ENCODE measurements around the gene MSRB1.
"Not testable (repeated sequence)": the region's sequence is repeated elsewhere in the genome, so short reads cannot be mapped to it uniquely, and the experiment has no call there.

The MSRB1 gene

DNA sequence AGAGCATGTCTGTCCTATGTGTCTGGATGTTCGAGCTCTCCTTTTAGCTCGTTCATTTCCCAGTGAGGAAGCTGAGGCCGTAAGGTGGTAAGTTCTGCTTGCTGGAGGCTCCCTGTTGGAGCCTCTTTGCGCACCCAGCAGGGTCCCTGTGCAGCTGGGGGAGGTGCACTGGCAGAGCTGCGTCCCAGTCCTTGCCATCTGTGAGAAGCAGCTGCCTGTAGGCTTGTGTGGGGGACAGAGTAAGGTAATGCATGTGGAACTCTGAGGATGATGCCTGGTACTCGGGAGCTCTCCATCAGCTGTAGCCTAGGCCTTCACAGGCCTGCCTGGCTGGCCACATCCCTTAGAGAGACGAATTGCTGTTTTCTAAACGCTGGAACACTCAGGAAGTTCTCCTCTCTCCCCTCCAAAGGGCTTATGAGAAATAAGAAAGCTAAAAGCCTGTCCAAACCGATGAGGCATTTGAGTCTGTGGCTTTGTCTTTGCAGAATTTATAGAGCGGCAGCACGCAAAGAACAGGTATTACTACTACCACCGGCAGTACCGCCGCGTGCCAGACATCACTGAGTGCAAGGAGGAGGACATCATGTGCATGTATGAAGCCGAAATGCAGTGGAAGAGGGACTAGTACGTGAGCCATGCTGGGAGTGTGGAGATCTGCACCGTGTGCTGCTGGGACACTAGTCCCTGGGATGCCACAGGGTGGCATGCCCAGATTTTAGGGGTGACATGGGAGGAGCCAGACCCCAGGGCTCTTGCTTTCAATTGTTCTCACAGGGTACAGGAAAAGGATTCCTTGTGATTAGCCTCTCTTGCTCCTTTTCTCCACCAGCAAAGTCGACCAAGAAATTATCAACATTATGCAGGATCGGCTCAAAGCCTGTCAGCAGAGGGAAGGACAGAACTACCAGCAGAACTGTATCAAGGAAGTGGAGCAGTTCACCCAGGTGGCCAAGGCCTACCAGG is 17.9 kb upstream of the MSRB1 start:
- H3K4me3 ChIP-seq (ENCODE audit: low read depth, low read length), result peak overlapping the region; percentile 83
- TF ChIP-seq, protein P1, sequence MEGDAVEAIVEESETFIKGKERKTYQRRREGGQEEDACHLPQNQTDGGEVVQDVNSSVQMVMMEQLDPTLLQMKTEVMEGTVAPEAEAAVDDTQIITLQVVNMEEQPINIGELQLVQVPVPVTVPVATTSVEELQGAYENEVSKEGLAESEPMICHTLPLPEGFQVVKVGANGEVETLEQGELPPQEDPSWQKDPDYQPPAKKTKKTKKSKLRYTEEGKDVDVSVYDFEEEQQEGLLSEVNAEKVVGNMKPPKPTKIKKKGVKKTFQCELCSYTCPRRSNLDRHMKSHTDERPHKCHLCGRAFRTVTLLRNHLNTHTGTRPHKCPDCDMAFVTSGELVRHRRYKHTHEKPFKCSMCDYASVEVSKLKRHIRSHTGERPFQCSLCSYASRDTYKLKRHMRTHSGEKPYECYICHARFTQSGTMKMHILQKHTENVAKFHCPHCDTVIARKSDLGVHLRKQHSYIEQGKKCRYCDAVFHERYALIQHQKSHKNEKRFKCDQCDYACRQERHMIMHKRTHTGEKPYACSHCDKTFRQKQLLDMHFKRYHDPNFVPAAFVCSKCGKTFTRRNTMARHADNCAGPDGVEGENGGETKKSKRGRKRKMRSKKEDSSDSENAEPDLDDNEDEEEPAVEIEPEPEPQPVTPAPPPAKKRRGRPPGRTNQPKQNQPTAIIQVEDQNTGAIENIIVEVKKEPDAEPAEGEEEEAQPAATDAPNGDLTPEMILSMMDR (IDR thresholded peaks at IDR 0.05; ENCODE audit: low read depth, low read length, missing control alignments), result no peak
- in situ Hi-C loops (cut with HindIII; ENCODE audit: low sequenced_read_pairs), result no loop called here
- DNase-seq (ENCODE audit: low read depth), result no peak

DNA sequence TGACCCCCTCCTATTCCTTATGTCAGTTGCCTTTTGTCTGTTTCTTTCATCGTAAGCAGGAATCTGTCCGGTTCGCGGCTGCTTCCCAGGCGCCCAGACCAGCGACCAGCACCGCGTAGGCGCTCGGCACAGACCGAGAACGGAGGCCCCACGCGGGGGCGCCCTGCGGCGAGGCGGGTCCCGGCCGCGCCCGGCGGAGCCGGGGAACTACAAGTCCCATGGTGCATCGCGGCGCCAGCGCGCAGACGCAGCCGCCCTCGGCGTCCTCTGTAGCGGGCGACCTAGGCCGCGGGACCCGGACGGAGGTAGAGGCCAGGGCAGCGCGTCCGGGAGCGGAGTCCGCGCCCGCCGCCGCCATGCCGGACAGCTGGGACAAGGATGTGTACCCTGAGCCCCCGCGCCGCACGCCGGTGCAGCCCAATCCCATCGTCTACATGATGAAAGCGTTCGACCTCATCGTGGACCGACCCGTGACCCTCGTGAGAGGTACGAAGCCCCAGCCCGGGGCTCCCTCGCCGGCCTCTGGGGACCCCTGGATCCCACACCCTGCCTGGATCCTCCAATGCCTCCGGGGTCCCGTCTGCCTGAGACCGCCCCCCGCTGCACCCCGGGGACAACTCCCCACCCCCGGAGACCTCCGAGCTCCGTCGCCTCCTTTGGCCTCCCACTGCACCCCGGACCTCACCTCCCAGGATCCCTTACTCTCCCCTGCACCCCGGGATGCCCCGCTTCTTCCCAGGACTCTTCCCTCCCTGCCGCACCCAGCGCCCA is 16.5 kb upstream of the MSRB1 start, which contains the start of gene NDUFB10:
NDUFB10 (plus strand) TSS at position 270 of the 771 bp plus-strand sequence; CDS start at position 357, 87 bp downstream.
- DNase-seq (ENCODE audit: low read depth), result peak; percentile 44
- in situ Hi-C loops (cut with HindIII; ENCODE audit: low sequenced_read_pairs), result no loop called here
- TF ChIP-seq, protein P1 (IDR thresholded peaks at IDR 0.05; ENCODE audit: low read depth, low read length, missing control alignments), result peak; percentile 38
- H3K4me3 ChIP-seq (ENCODE audit: low read depth, low read length), result peak within 1 kb of the TSS; percentile 83

DNA sequence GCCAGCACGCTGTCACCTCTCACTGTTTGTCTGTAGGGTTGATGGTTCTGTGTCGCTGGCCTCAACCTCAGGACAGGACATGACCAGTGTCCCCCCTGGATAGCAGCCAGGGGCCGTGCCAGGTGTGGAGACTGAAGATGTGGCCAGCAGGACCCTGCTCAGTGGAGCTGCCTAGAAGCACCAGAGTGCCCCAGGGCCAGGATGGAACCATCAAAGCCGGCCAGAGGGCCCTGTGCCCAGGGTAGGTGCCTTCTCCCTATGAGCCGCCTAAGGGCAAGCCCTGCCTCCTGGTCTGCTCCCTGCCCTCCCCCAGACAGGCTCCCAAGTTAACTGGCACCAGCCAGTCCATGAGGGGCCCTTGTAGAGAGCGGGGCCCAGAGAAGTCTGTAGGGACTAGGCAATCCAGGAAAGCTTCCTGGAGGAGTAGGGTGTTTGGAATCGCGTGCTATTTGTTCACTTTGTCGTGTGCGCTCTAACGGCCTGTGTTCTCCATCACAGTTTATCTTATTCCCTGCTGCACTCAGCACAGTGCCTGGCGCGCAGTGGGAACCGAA is 15.8 kb upstream of the MSRB1 start:
- TF ChIP-seq, protein P1 (IDR thresholded peaks at IDR 0.05; ENCODE audit: low read depth, low read length, missing control alignments), result no peak
- H3K4me3 ChIP-seq (ENCODE audit: low read depth, low read length), result peak overlapping the region; percentile 83
- in situ Hi-C loops (cut with HindIII; ENCODE audit: low sequenced_read_pairs), result no loop called here
- no peak for DNase-seq (ENCODE audit: low read depth)

DNA sequence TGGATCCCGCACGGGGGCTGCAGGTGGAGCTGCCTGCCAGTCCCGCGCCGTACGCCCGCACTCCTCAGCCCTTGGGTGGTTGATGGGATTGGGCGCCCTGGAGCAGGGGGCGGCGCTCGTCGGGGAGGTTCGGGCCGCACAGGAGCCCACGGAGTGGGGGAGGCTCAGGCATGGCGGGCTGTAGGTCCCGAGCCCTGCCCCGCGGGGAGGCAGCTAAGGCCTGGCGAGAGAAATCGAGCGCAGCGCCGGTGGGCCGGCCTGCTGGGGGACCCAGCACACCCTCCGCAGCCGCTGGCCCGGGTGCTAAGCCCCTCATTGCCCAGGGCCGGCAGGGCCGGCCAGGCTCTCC is 15.1 kb upstream of the MSRB1 start:
- H3K4me3 ChIP-seq (ENCODE audit: low read depth, low read length); DNase-seq (ENCODE audit: low read depth); in situ Hi-C loops (cut with HindIII; ENCODE audit: low sequenced_read_pairs): not testable (repeated sequence)

DNA sequence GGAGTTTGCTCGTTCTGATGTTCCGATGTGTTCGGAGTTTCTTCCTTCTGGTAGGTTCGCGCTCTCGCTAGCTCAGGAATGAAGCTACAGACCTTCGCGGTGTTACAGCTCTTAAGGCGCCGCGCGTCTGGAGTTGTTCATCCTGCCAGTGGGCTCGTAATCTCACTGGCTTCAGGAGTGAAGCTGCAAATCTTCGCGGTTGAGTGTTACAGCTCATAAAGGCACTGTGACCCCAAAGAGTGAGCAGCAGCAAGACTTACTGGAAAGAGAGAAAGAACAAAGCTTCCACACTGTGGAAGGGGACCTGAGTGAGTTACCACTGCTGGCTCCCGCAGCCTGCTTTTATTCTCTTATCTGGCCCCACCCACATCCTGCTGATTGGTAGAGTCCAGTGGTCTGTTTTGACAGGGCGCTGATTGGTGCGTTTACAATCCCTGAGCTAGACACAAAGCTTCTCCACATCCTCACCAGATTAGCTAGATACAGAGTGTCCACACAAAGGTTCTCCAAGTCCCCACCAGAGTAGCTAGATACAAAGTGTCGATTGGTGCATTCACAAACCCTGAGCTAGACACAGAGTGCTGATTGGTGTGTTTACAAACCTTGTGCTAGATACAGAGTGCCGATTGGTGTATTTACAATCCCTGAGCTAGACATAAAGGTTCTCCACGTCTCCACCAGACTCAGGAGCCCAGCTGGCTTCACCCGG is 14.6 kb upstream of the MSRB1 start:
- H3K4me3 ChIP-seq (ENCODE audit: low read depth, low read length); DNase-seq (ENCODE audit: low read depth); in situ Hi-C loops (cut with HindIII; ENCODE audit: low sequenced_read_pairs): not testable (repeated sequence)

DNA sequence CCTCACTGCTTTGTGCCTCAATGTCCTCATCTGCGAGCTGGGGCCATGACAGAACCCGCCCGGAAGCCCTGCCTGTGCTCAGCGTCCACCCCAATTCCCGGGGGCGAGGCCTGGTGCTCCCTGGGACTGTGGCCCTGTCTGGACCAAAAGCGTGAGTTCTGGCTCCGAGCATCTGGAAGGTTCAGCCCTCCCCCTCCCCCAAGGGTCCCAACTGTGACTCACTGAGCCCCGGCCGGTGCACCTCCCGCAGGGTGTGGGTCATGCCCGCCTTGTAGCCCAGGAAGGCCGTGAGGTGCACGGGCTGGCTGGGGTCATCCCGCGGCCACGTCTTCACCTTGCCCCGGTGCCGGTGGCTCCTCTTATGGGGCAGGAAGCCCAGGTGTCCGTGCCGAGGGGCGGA is 10.7 kb upstream of the MSRB1 start:
- in situ Hi-C loops (cut with HindIII; ENCODE audit: low sequenced_read_pairs), result no loop called here
- no peak overlapping the region for H3K4me3 ChIP-seq (ENCODE audit: low read depth, low read length)
- no peak for DNase-seq (ENCODE audit: low read depth)
- TF ChIP-seq, protein P1 (IDR thresholded peaks at IDR 0.05; ENCODE audit: low read depth, low read length, missing control alignments), result no peak

DNA sequence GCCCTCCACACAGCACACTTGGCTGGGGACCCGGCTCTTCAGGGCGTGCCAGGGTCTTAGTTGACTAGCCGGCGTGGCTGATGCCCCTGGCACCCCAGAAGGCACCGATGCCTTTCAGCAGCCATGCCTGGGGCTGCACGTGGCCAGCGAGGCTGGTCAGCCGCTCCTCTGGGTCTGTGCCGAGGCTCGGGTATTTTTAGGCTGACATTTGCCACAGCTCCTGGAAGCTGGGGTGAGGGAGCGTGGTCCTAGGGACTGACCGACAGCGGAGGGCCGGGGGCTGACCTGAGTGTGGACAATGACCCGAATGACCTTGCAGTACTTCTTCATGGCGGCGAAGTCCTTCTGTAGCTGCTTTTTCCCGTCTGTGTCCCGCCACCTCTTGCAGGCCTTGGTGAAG is 7.6 kb upstream of the MSRB1 start:
- in situ Hi-C loops (cut with HindIII; ENCODE audit: low sequenced_read_pairs), result no loop called here
- no peak for DNase-seq (ENCODE audit: low read depth)
- TF ChIP-seq, protein P1 (IDR thresholded peaks at IDR 0.05; ENCODE audit: low read depth, low read length, missing control alignments), result no peak

More for the DNA sequence above, 7.6 kb upstream of the MSRB1 start:
- H3K4me3 ChIP-seq (ENCODE audit: low read depth, low read length), result no peak overlapping the region

Data from astrocyte of the cerebellum (primary cell).